MCF 10A (cell line): ENCODE results near the gene GRIN3B. TPM values are rescaled to one million over a fixed set of nuclear protein-coding genes. Genes with fewer than 3 reads are reported as not detected.

Experiments used
- BruUV-seq: library from RNA; stranded (reverse); fragments of 400-500 nt; replicated peaks from 2 replicates; lab custom pipeline; 2021; lab: Mats Ljungman, UMichigan
- CTCF ChIA-PET: fragments of 300-600 bp; sonication (Branson Sonifier 250); formaldehyde crosslinking; extraction: SDS; loops from one replicate; lab custom pipeline; 2021; ENCODE audit warnings: antibody characterized with exemption, inconsistent platforms; lab: Yijun Ruan, JAX
- POLR2A ChIA-PET: fragments of 300-600, 350-650 bp; sonication (Branson Sonifier 250); formaldehyde crosslinking; extraction: SDS; loops from one replicate; lab custom pipeline; 2020; ENCODE audit warnings: antibody characterized with exemption, inconsistent platforms; lab: Yijun Ruan, JAX
- DNase-seq: peaks from one replicate; pipeline ENCODE4 v3.0.0-alpha.2; 2018; ENCODE audit not compliant: unreplicated experiment
- H3K27ac Mint-ChIP-seq: one replicate; pipeline ENCODE4 v1.8.0; 2022; ENCODE audit warnings: mild to moderate bottlenecking, low read depth, mixed read lengths; ENCODE audit not compliant: unreplicated experiment
- H3K27me3 Mint-ChIP-seq: one replicate; pipeline ENCODE4 v1.8.0; 2022; ENCODE audit warnings: mixed read lengths; ENCODE audit not compliant: insufficient read depth, unreplicated experiment
- H3K36me3 Mint-ChIP-seq: one replicate; pipeline ENCODE4 v1.8.0; 2022; ENCODE audit warnings: mild to moderate bottlenecking, moderate library complexity, mixed read lengths; ENCODE audit not compliant: insufficient read depth, unreplicated experiment
- H3K4me1 Mint-ChIP-seq: one replicate; pipeline ENCODE4 v1.8.0; 2022; ENCODE audit warnings: mixed read lengths; ENCODE audit not compliant: insufficient read depth, unreplicated experiment
- H3K4me3 Mint-ChIP-seq: one replicate; pipeline ENCODE4 v1.8.0; 2022; ENCODE audit warnings: mild to moderate bottlenecking, moderate library complexity, mixed read lengths; ENCODE audit not compliant: unreplicated experiment
- H3K9me3 Mint-ChIP-seq: one replicate; pipeline ENCODE4 v1.8.0; 2022; ENCODE audit warnings: mixed read lengths; ENCODE audit not compliant: unreplicated experiment
- CTCF ChIP-seq: fragments of 200-600 bp; IDR thresholded peaks from one replicate; pipeline ENCODE4 v1.8.0; 2022; ENCODE audit warnings: antibody characterized with exemption, mild to moderate bottlenecking; ENCODE audit not compliant: unreplicated experiment
- intact Hi-C: fragments of 100-400 bp; cut with micrococcal nuclease; formaldehyde crosslinking; loops from 2 replicates; pipeline ENCODE4 v1.14.1; 2022
- total RNA-seq: library from RNA; stranded (reverse); gene quantifications from 2 replicates; pipeline ENCODE4 v1.2.3, GENCODE V29; 2022

Gene GRIN3B
- total RNA-seq, 1 experiment from 2014 or later: not detected

GRCh38 chr19:1017115-1017905 lies 17.1 kb downstream of the GRIN3B start:
- Mint-ChIP-seq H3K27ac (peak overlapping the region; percentile 85), H3K9me3 (no peaks in the 10 kb centered on the region), H3K36me3 (peaks cover 42% of the 10 kb centered on the region), H3K27me3 (no peaks in the 10 kb centered on the region), H3K4me1 (peaks cover 17% of the 10 kb centered on the region), H3K4me3 (peak overlapping the region; percentile 66)
- ChIA-PET POLR2A (interaction anchor here (0.7 to 2.3 kb wide), 6 partner anchors 10 to 867 kb away, joined by 3 to 17 read pairs (median 6); partner anchors contain the start of gene CNN2), CTCF (interaction anchor here (0.6 kb wide), 1 partner anchor 236 kb away, joined by 3 read pairs; no protein-coding TSS in a partner anchor)
- no TSS peak for BruUV-seq
- no peak for TF ChIP-seq CTCF
- peak; percentile 55 for DNase-seq
- intact Hi-C loops: no loop called here

GRCh38 chr19:1017906-1018305 lies 17.7 kb downstream of the GRIN3B start:
- no peak for DNase-seq
- no peaks in the 10 kb centered on the region for H3K27me3 Mint-ChIP-seq
- CTCF ChIA-PET: interaction anchor here (0.6 to 1.0 kb wide), 2 partner anchors 10 to 236 kb away, joined by 3 read pairs; no protein-coding TSS in a partner anchor
- peak overlapping the region; percentile 66 for H3K4me3 Mint-ChIP-seq
- no peak for TF ChIP-seq CTCF
- no peaks in the 10 kb centered on the region for H3K9me3 Mint-ChIP-seq
- intact Hi-C loops: no loop called here
- H3K27ac Mint-ChIP-seq: peak overlapping the region; percentile 85
- no TSS peak for BruUV-seq
- peaks cover 42% of the 10 kb centered on the region for H3K36me3 Mint-ChIP-seq
- H3K4me1 Mint-ChIP-seq: peaks cover 17% of the 10 kb centered on the region
- POLR2A ChIA-PET: interaction anchor here (0.7 to 2.3 kb wide), 5 partner anchors 12 to 867 kb away, joined by 3 to 8 read pairs (median 4); no protein-coding TSS in a partner anchor

GRCh38 chr19:1018393-1018792 lies 18.2 kb downstream of the GRIN3B start:
- H3K9me3 Mint-ChIP-seq: no peaks in the 10 kb centered on the region
- TF ChIP-seq CTCF: no peak
- BruUV-seq: TSS peak; percentile 27
- DNase-seq: no peak
- peaks cover 42% of the 10 kb centered on the region for H3K36me3 Mint-ChIP-seq
- POLR2A ChIA-PET: interaction anchor here (0.6 to 2.3 kb wide), 6 partner anchors 11 to 208 kb away, joined by 3 to 11 read pairs (median 4); no protein-coding TSS in a partner anchor
- H3K4me1 Mint-ChIP-seq: peaks cover 17% of the 10 kb centered on the region
- H3K4me3 Mint-ChIP-seq: peak overlapping the region; percentile 86
- H3K27ac Mint-ChIP-seq: no peak overlapping the region
- H3K27me3 Mint-ChIP-seq: no peaks in the 10 kb centered on the region
- intact Hi-C loops: no loop called here
- CTCF ChIA-PET: interaction anchor here (0.6 to 1.0 kb wide), 2 partner anchors 9 to 172 kb away, joined by 3 read pairs; no protein-coding TSS in a partner anchor
